ENCODE results near the gene FAM163B.

DNA sequence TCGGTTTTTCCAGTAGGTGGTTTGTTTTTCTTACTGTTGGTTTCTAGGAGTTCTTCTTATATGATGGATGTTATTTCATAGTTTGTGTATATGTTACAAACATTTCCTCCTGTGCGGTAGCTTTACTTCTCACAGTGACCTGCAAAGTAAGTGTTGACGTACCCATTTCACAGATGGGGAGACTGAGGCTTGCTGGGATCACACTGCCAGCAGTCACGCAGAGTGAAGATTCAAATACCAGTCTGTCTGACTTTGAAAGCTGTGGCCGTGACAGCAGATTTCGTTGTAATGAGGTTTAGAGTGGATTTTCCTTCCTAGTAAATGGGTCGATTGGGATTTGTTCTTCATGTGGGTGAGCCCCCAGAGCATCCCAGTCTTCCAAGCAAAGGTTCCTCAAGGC is 40.0 kb upstream of the FAM163B start:
- TF ChIP-seq, protein P1, sequence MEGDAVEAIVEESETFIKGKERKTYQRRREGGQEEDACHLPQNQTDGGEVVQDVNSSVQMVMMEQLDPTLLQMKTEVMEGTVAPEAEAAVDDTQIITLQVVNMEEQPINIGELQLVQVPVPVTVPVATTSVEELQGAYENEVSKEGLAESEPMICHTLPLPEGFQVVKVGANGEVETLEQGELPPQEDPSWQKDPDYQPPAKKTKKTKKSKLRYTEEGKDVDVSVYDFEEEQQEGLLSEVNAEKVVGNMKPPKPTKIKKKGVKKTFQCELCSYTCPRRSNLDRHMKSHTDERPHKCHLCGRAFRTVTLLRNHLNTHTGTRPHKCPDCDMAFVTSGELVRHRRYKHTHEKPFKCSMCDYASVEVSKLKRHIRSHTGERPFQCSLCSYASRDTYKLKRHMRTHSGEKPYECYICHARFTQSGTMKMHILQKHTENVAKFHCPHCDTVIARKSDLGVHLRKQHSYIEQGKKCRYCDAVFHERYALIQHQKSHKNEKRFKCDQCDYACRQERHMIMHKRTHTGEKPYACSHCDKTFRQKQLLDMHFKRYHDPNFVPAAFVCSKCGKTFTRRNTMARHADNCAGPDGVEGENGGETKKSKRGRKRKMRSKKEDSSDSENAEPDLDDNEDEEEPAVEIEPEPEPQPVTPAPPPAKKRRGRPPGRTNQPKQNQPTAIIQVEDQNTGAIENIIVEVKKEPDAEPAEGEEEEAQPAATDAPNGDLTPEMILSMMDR (conservative IDR thresholded peaks at IDR 0.05; ENCODE audit: low read depth in 2 of 2): no peak
- TF ChIP-seq POLR2AphosphoS5 (IDR thresholded peaks at IDR 0.05; ENCODE audit: low read depth) (no peak), EZH2phosphoT487 (IDR thresholded peaks at IDR 0.05; ENCODE audit: unreplicated experiment) (no peak), EZH2 (IDR thresholded peaks at IDR 0.05; ENCODE audit: low read depth, unreplicated experiment) (no peak), JUNB (IDR thresholded peaks at IDR 0.05; ENCODE audit: unreplicated experiment) (no peak), CREB1 (CRISPR knock-in tag; IDR thresholded peaks at IDR 0.05; ENCODE audit: low read depth) (no peak), NANOG (IDR thresholded peaks at IDR 0.05; ENCODE audit: borderline replicate concordance) (no peak), ZNF331 (CRISPR knock-in tag; IDR thresholded peaks at IDR 0.05; ENCODE audit: low read depth) (no peak)
- TF ChIP-seq, protein P2, sequence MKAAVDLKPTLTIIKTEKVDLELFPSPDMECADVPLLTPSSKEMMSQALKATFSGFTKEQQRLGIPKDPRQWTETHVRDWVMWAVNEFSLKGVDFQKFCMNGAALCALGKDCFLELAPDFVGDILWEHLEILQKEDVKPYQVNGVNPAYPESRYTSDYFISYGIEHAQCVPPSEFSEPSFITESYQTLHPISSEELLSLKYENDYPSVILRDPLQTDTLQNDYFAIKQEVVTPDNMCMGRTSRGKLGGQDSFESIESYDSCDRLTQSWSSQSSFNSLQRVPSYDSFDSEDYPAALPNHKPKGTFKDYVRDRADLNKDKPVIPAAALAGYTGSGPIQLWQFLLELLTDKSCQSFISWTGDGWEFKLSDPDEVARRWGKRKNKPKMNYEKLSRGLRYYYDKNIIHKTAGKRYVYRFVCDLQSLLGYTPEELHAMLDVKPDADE (IDR thresholded peaks at IDR 0.05): no peak
- TF ChIP-seq, protein P3, sequence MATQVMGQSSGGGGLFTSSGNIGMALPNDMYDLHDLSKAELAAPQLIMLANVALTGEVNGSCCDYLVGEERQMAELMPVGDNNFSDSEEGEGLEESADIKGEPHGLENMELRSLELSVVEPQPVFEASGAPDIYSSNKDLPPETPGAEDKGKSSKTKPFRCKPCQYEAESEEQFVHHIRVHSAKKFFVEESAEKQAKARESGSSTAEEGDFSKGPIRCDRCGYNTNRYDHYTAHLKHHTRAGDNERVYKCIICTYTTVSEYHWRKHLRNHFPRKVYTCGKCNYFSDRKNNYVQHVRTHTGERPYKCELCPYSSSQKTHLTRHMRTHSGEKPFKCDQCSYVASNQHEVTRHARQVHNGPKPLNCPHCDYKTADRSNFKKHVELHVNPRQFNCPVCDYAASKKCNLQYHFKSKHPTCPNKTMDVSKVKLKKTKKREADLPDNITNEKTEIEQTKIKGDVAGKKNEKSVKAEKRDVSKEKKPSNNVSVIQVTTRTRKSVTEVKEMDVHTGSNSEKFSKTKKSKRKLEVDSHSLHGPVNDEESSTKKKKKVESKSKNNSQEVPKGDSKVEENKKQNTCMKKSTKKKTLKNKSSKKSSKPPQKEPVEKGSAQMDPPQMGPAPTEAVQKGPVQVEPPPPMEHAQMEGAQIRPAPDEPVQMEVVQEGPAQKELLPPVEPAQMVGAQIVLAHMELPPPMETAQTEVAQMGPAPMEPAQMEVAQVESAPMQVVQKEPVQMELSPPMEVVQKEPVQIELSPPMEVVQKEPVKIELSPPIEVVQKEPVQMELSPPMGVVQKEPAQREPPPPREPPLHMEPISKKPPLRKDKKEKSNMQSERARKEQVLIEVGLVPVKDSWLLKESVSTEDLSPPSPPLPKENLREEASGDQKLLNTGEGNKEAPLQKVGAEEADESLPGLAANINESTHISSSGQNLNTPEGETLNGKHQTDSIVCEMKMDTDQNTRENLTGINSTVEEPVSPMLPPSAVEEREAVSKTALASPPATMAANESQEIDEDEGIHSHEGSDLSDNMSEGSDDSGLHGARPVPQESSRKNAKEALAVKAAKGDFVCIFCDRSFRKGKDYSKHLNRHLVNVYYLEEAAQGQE (IDR thresholded peaks at IDR 0.05; ENCODE audit: unreplicated experiment): no peak
- TF ChIP-seq, protein P4, sequence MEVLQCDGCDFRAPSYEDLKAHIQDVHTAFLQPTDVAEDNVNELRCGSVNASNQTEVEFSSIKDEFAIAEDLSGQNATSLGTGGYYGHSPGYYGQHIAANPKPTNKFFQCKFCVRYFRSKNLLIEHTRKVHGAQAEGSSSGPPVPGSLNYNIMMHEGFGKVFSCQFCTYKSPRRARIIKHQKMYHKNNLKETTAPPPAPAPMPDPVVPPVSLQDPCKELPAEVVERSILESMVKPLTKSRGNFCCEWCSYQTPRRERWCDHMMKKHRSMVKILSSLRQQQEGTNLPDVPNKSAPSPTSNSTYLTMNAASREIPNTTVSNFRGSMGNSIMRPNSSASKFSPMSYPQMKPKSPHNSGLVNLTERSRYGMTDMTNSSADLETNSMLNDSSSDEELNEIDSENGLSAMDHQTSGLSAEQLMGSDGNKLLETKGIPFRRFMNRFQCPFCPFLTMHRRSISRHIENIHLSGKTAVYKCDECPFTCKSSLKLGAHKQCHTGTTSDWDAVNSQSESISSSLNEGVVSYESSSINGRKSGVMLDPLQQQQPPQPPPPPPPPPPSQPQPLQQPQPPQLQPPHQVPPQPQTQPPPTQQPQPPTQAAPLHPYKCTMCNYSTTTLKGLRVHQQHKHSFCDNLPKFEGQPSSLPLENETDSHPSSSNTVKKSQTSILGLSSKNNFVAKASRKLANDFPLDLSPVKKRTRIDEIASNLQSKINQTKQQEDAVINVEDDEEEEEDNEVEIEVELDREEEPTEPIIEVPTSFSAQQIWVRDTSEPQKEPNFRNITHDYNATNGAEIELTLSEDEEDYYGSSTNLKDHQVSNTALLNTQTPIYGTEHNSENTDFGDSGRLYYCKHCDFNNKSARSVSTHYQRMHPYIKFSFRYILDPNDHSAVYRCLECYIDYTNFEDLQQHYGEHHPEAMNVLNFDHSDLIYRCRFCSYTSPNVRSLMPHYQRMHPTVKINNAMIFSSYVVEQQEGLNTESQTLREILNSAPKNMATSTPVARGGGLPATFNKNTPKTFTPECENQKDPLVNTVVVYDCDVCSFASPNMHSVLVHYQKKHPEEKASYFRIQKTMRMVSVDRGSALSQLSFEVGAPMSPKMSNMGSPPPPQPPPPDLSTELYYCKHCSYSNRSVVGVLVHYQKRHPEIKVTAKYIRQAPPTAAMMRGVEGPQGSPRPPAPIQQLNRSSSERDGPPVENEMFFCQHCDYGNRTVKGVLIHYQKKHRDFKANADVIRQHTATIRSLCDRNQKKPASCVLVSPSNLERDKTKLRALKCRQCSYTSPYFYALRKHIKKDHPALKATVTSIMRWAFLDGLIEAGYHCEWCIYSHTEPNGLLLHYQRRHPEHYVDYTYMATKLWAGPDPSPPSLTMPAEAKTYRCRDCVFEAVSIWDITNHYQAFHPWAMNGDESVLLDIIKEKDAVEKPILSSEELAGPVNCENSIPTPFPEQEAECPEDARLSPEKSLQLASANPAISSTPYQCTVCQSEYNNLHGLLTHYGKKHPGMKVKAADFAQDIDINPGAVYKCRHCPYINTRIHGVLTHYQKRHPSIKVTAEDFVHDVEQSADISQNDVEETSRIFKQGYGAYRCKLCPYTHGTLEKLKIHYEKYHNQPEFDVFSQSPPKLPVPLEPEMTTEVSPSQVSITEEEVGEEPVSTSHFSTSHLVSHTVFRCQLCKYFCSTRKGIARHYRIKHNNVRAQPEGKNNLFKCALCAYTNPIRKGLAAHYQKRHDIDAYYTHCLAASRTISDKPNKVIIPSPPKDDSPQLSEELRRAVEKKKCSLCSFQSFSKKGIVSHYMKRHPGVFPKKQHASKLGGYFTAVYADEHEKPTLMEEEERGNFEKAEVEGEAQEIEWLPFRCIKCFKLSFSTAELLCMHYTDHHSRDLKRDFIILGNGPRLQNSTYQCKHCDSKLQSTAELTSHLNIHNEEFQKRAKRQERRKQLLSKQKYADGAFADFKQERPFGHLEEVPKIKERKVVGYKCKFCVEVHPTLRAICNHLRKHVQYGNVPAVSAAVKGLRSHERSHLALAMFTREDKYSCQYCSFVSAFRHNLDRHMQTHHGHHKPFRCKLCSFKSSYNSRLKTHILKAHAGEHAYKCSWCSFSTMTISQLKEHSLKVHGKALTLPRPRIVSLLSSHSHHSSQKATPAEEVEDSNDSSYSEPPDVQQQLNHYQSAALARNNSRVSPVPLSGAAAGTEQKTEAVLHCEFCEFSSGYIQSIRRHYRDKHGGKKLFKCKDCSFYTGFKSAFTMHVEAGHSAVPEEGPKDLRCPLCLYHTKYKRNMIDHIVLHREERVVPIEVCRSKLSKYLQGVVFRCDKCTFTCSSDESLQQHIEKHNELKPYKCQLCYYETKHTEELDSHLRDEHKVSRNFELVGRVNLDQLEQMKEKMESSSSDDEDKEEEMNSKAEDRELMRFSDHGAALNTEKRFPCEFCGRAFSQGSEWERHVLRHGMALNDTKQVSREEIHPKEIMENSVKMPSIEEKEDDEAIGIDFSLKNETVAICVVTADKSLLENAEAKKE (CRISPR knock-in tag; IDR thresholded peaks at IDR 0.05): no peak
